H1 (cell line): ENCODE data around the gene LARP4. TPM values are rescaled to one million over a fixed set of nuclear protein-coding genes. Genes with fewer than 3 reads are reported as not detected.

ENCODE experiments used
- CBX5 ChIP-seq: fragments of 300-800, 300-1000 bp; sonication (generic); IDR thresholded peaks from 2 replicates; pipeline ENCODE4 v1.7.1; 2016; ENCODE audit warnings: antibody characterized with exemption, low read length, low read depth
- RNF2 ChIP-seq: fragments of 200-900, 300-1000 bp; sonication (generic); IDR thresholded peaks from 2 replicates; pipeline ENCODE4 v1.7.1; 2016; ENCODE audit warnings: borderline replicate concordance, low read depth, mild to moderate bottlenecking, antibody characterized with exemption, low read length; ENCODE audit not compliant: poor library complexity, severe bottlenecking; ENCODE audit errors: missing control alignments
- RXRA ChIP-seq: IDR thresholded peaks from 2 replicates; pipeline ENCODE4 v1.6.1; 2011; ENCODE audit warnings: low read depth, mild to moderate bottlenecking, low read length, moderate library complexity; ENCODE audit not compliant: insufficient read depth
- SIRT6 ChIP-seq: IDR thresholded peaks from one replicate; pipeline ENCODE4 v1.7.1; 2012; ENCODE audit warnings: low read length, inconsistent platforms
- SUZ12 ChIP-seq: fragments of 200-600 bp; sonication (generic); IDR thresholded peaks from 2 replicates; pipeline ENCODE4 v1.6.1; 2012; ENCODE audit warnings: mild to moderate bottlenecking, inconsistent platforms, low read length, moderate library complexity, mixed read lengths
- TEAD4 ChIP-seq: IDR thresholded peaks from 2 replicates; pipeline ENCODE4 v1.6.1; 2012; ENCODE audit warnings: low read depth, low read length, inconsistent platforms, mixed read lengths
- USF2 ChIP-seq: IDR thresholded peaks from 2 replicates; pipeline ENCODE4 v1.6.1; 2011; ENCODE audit warnings: low read length, improper control_type of control experiment
- polyA plus RNA-seq, 7 experiments: library from polyadenylated mRNA; depleted of rRNA in 3 of 7; stranded (reverse) in 5 of 7; unstranded in 2 of 7; fragments of >200 nt in 5 of 7; fragments of 200-250 nt in 2 of 7; gene quantifications; 1 replicate in 5 of 7; 2 replicates in 1 of 7; 4 replicates in 1 of 7; pipeline versions ENCODE4 v1.2.1 to v1.2.3, GENCODE V29; 2011 to 2013; ENCODE audit warnings: missing spikeins in 2 of 7, mixed read lengths in 2 of 7
- total RNA-seq: library from RNA; stranded (reverse); fragmentation: NEBNext Ultra II Directional; extraction: Animal tissue kit (Norgen Biotek cat#: 25700); gene quantifications from 2 replicates; pipeline ENCODE4 v1.2.1, GENCODE V29; 2021

Gene LARP4
- total and polyA plus RNA-seq, 2 of the 8 experiments (the other 6 are each of a cell fraction or from before 2014, with no cell fraction given): 12.8 to 93.9 TPM

- no peak for TF ChIP-seq USF2
- no peak for TF ChIP-seq SIRT6
- TF ChIP-seq RXRA: no peak
- TF ChIP-seq RNF2: no peak
- no peak for TF ChIP-seq SUZ12
- no peak for TF ChIP-seq TEAD4
- TF ChIP-seq CBX5: no peak
These were observed 123.9 kb downstream of the LARP4 start (continued) for GRCh38 chr12:50524621-50525020.
